Right ventricle myocardium inferior (tissue), 1 donor: ENCODE data around the gene MTHFD1L. TPM values are rescaled to one million over a fixed set of nuclear protein-coding genes. Genes with fewer than 3 reads are reported as not detected.

ENCODE experiments used
- ATAC-seq: fragments of 200-7000 bp; cut with Tn5 transposase; one replicate; pipeline ENCODE4 v1.9.1; 2020; ENCODE audit warnings: mild to moderate bottlenecking, moderate library complexity
- DNase-seq: peaks from one replicate; pipeline ENCODE4 v3.0.0; 2021; ENCODE audit errors: missing footprints
- intact Hi-C: fragments of 100-400 bp; cut with DNase I; formaldehyde crosslinking; loops from one replicate; pipeline ENCODE4 v1.11.0; 2022
- total RNA-seq: library from RNA; stranded (reverse); fragmentation: NEBNext Ultra II Directional; extraction: Animal tissue kit (Norgen Biotek cat#: 25700); gene quantifications from one replicate; pipeline ENCODE4 v1.2.1, GENCODE V29; 2021
- donor health status: DM: no; HTN: yes; CAD: no; lungs with severe emphysema.

MTHFD1L gene
- total RNA-seq, 1 donor from 2014 or later: 3.4 TPM

- DNase-seq: no peak
- intact Hi-C loops: no loop called here
- ATAC-seq: no peak
Observed at GRCh38 chr6:150966786-150967185, 101.3 kb downstream of the MTHFD1L start.

GRCh38 chr6:150967381-150967780 lies 101.9 kb downstream of the MTHFD1L start:
- DNase-seq: no peak
- intact Hi-C loops: no loop called here

GRCh38 chr6:150967910-150968309 lies 102.4 kb downstream of the MTHFD1L start:
- intact Hi-C loops: no loop called here
- DNase-seq: no peak
- ATAC-seq: no peak

More at GRCh38 chr6:150967381-150967780, 101.9 kb downstream of the MTHFD1L start:
- ATAC-seq: no peak

- ATAC-seq (no peak), DNase-seq (no peak)
- intact Hi-C loops: no loop called here
Observed at GRCh38 chr6:150969901-150970300, 104.4 kb downstream of the MTHFD1L start.

DNA sequence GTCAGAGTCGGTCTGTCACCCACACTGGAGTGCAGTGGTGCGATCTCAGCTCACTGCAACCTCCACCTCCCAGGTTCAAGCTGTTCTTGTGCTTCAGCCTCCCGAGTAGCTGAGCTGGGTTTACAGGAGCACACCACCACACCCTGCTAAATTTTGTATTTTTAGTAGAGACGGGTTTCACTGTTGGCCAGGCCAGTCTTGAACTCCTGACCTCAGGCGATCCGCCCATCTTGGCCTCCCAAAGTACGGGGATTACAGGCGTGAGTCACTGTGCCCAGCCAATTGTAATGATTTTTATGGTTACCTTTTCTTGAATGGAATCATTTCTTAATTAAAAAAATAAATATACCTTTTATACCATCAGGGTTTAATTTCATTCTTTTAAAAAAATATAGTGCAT lies 105.7 kb downstream of the MTHFD1L start:
- intact Hi-C loops: no loop called here
- no peak for DNase-seq
- no peak for ATAC-seq

DNA sequence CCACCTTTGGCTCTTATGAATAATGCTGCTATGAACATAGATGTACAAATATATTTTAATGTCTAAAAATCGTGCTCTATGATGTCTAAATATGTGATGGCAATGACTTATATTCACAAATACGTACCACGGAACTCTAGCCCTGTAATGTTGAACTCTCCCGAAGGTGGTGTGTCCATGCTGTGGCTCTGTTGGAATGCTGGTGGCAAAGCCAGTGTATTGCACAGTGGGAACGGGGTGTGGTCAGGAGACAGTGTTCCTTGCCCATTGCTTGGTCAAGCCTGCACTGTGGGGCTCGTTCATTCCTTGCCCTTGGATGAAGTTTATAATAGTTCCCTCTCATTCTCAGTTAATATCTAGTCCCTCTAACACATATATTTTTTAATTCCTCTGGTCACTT lies 109.6 kb downstream of the MTHFD1L start:
- intact Hi-C loops: no loop called here
- ATAC-seq: no peak
- DNase-seq: no peak

DNA sequence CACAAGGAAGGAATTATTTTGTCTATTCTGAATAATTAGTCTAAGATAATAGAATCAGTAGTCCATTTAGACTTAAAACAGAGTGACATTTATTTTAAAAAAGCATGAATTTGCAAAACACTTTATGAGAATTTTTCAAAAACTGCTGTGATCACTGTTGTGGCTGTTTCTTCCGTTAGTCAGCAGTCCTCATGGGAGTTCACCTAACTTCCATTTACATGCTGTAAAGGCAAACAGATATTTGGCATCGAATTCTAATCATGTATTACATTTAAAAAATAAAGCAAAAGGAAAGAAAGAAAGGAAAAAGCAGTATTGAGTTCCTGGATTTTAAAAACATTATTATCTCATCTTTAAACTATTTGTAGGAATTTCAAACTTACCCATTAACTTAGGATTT lies 111.8 kb downstream of the MTHFD1L start:
- intact Hi-C loops: no loop called here
- ATAC-seq (no peak), DNase-seq (no peak)

- no peak for DNase-seq
- intact Hi-C loops: no loop called here
- no peak for ATAC-seq
Observed at GRCh38 chr6:150978624-150979023, 113.1 kb downstream of the MTHFD1L start.

GRCh38 chr6:150979826-150980350 lies 114.4 kb downstream of the MTHFD1L start:
- intact Hi-C loops: no loop called here
- DNase-seq (no peak), ATAC-seq (no peak)

- intact Hi-C loops: no loop called here
- DNase-seq (no peak), ATAC-seq (no peak)
Observed at GRCh38 chr6:150981095-150981494, 115.6 kb downstream of the MTHFD1L start.

- intact Hi-C loops: no loop called here
- DNase-seq (no peak), ATAC-seq (no peak)
Observed at GRCh38 chr6:150981669-150982068, 116.2 kb downstream of the MTHFD1L start.

DNA sequence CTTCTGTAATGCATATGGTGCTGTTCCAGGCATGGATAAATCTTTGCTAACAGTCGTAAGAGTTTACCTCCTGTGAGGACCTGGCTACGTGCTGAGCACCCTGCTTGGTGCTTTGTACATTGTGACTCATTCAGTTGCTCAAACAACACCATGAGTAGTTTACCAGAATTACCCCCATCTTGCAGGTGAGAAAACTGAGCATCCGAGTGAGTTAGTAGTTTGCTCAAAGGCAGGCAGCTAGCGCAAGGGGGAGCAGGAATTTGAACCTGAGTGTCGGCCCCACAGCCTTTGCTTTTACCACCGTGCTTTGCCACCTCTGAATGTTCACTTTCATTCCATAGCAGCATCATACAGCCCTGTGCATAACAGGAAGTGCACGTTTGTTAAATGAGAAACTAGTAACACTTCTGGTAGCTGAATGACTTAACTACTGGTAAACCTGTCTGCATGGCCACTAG lies 121.9 kb downstream of the MTHFD1L start:
- DNase-seq (no peak), ATAC-seq (no peak)
- intact Hi-C loops: no loop called here

GRCh38 chr6:150987855-150988464 lies 122.5 kb downstream of the MTHFD1L start:
- ATAC-seq: no peak
- intact Hi-C loops: no loop called here
- no peak for DNase-seq

- no peak for DNase-seq
- intact Hi-C loops: no loop called here
- no peak for ATAC-seq
Observed at GRCh38 chr6:150991487-150991886, 126.0 kb downstream of the MTHFD1L start.

GRCh38 chr6:150992262-150992661 lies 126.8 kb downstream of the MTHFD1L start:
- intact Hi-C loops: no loop called here
- no peak for DNase-seq
- no peak for ATAC-seq

GRCh38 chr6:150992703-150993102 lies 127.2 kb downstream of the MTHFD1L start:
- ATAC-seq: no peak

GRCh38 chr6:150993253-150993652 lies 127.8 kb downstream of the MTHFD1L start:
- ATAC-seq (no peak), DNase-seq (no peak)
- intact Hi-C loops: no loop called here

More at GRCh38 chr6:150992703-150993102, 127.2 kb downstream of the MTHFD1L start:
- intact Hi-C loops: no loop called here
- no peak for DNase-seq

GRCh38 chr6:150994026-150994425 lies 128.5 kb downstream of the MTHFD1L start:
- DNase-seq (no peak), ATAC-seq (no peak)
- intact Hi-C loops: no loop called here

DNA sequence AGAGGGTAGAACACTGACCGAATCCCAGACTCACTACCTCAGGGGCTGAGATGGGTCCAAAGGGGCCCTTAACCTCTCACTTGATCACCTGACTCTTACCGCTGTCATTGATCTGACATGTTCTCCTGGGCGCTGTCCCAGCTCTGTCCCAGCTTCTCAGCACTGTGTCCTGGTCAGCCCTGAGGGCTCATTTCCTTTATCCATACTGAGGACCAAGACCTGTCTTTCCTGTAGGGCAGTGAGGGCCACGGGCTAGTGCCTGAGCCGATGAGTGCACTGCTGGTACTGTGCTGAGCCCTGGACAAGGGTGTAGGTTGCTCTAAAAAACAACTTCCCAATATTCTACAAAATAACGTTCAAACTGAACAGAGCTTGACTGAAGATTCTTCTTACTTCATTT lies 131.5 kb downstream of the MTHFD1L start:
- no peak for ATAC-seq

DNA sequence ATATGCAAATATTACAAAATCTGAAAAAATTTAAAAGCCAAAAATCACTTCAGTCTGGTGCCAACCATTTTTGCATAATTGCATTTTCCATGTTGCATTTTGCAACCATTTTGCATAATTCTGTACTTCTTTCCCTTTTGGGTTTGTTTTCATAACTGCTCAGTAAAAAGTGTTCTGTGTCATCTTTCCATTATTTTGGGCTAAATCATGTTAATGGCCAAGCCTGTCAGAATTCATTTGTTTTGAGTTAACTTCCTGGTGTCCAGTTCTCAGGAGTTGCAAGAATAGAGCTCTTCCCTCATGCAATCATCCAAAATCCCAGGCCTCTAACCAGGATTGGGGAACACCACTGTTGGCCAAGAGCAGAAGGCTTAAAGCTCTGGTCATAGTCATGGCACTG lies 133.6 kb downstream of the MTHFD1L start:
- no peak for DNase-seq
- intact Hi-C loops: no loop called here
- no peak for ATAC-seq

More for the DNA sequence above, 131.5 kb downstream of the MTHFD1L start:
- intact Hi-C loops: no loop called here
- no peak for DNase-seq

- intact Hi-C loops: no loop called here
- no peak for ATAC-seq
- DNase-seq: no peak
Observed at GRCh38 chr6:150999576-150999975, 134.1 kb downstream of the MTHFD1L start.
